CD4-positive, alpha-beta memory T cell (primary cell): ENCODE measurements around the gene CNTN1. TPM values are rescaled to one million over a fixed set of nuclear protein-coding genes. Genes with fewer than 3 reads are reported as not detected.

Source experiments
- CTCF ChIA-PET: fragments of 350-600 bp; sonication (Branson Sonifier 250); formaldehyde crosslinking; loops from one replicate; lab custom pipeline; 2021; ENCODE audit warnings: inconsistent platforms; ENCODE audit not compliant: partially characterized antibody; lab: Charles Lee
- POLR2A ChIA-PET: fragments of 350-600 bp; sonication (Branson Sonifier 250); formaldehyde crosslinking; loops from one replicate; lab custom pipeline; 2021; ENCODE audit not compliant: partially characterized antibody; lab: Charles Lee
- DNase-seq, 5 donors: peaks; one replicate each; pipeline versions ENCODE4 v3.0.0 to v3.0.0-alpha.2; 2020 to 2022; ENCODE audit warnings: mixed read lengths in 1 of 5
- H3K27ac ChIP-seq: one replicate; pipeline ENCODE4 v1.7.0; 2013; ENCODE audit warnings: low read depth, low read length
- H3K27me3 ChIP-seq: 2 replicates; pipeline ENCODE4 v1.7.0; 2013; ENCODE audit warnings: mild to moderate bottlenecking, low read length, moderate library complexity; ENCODE audit not compliant: insufficient read depth
- H3K36me3 ChIP-seq: 2 replicates; pipeline ENCODE4 v1.7.0; 2013; ENCODE audit warnings: mild to moderate bottlenecking, low read length, moderate library complexity; ENCODE audit not compliant: insufficient read depth
- H3K4me1 ChIP-seq: 2 replicates; pipeline ENCODE4 v1.7.0; 2013; ENCODE audit warnings: mild to moderate bottlenecking, low read length, moderate library complexity; ENCODE audit not compliant: insufficient read depth
- H3K4me3 ChIP-seq, 2 donors: one replicate each; pipeline ENCODE4 v1.7.0; 2013; ENCODE audit warnings: low read length in 2 of 2, mild to moderate bottlenecking in 1 of 2
- H3K9me3 ChIP-seq, 2 donors: one replicate each; pipeline ENCODE4 v1.7.0; 2013; ENCODE audit warnings: low read length in 2 of 2, control low read depth in 1 of 2; ENCODE audit not compliant: control insufficient read depth in 1 of 2
- H3K27ac Mint-ChIP-seq, 7 donors: one replicate each; pipeline ENCODE4 v1.8.0; 2020 to 2021; ENCODE audit warnings: mixed read lengths in 7 of 7, mild to moderate bottlenecking in 6 of 7, inconsistent platforms in 3 of 7, moderate library complexity in 3 of 7
- H3K27me3 Mint-ChIP-seq, 2 donors: one replicate each; pipeline ENCODE4 v1.8.0; 2020 to 2021; ENCODE audit warnings: mixed read lengths in 2 of 2
- H3K36me3 Mint-ChIP-seq, 2 donors: one replicate each; pipeline ENCODE4 v1.8.0; 2020 to 2021; ENCODE audit warnings: mixed read lengths in 2 of 2, inconsistent platforms in 1 of 2, mild to moderate bottlenecking in 1 of 2
- H3K4me1 Mint-ChIP-seq, 4 donors: one replicate each; pipeline ENCODE4 v1.8.0; 2020 to 2021; ENCODE audit warnings: mixed read lengths in 4 of 4, mild to moderate bottlenecking in 1 of 4
- H3K4me3 Mint-ChIP-seq, 8 donors: one replicate each; pipeline ENCODE4 v1.8.0; 2020 to 2021; ENCODE audit warnings: mixed read lengths in 8 of 8, mild to moderate bottlenecking in 7 of 8, moderate library complexity in 6 of 8, inconsistent platforms in 3 of 8
- H3K9me3 Mint-ChIP-seq, 8 donors: one replicate each; pipeline ENCODE4 v1.8.0; 2020 to 2021; ENCODE audit warnings: mixed read lengths in 8 of 8, mild to moderate bottlenecking in 5 of 8, inconsistent platforms in 3 of 8, moderate library complexity in 1 of 8
- intact Hi-C: fragments of 100-400 bp; cut with micrococcal nuclease; formaldehyde crosslinking; loops from one replicate; pipeline ENCODE4 v1.15.1; 2023
- polyA plus RNA-seq, 2 donors: library from polyadenylated mRNA; unstranded; fragments of 300-500 nt; fragmentation: Illumina TruSeq; gene quantifications; one replicate each; pipeline ENCODE4 v1.2.3, GENCODE V29; 2021
- total RNA-seq, 2 experiments: library from RNA; stranded (reverse); gene quantifications; one replicate each; pipeline ENCODE4 v1.2.3, GENCODE V29; 2021

CNTN1 gene
- total and polyA plus RNA-seq, 4 experiments from 2014 or later, result not detected

- DNase-seq, result no peak
- H3K27ac Mint-ChIP-seq, result no peak overlapping the region
- Histone ChIP-seq H3K27me3 (no peaks in the 10 kb centered on the region), H3K4me1 (no peaks in the 10 kb centered on the region), H3K9me3 (no peaks in the 10 kb centered on the region), H3K36me3 (no peaks in the 10 kb centered on the region), H3K4me3 (no peak overlapping the region), H3K27ac (no peak overlapping the region)
- no peaks in the 10 kb centered on the region for H3K4me1 Mint-ChIP-seq
- H3K36me3 Mint-ChIP-seq, result no peaks in the 10 kb centered on the region
- no peaks in the 10 kb centered on the region for H3K27me3 Mint-ChIP-seq
- ChIA-PET CTCF (no interaction called here), POLR2A (no interaction called here)
- peaks cover 0 to 6% (median 0%) of the 10 kb centered on the region in 8 donors for H3K9me3 Mint-ChIP-seq
- intact Hi-C loops, result no loop called here
- H3K4me3 Mint-ChIP-seq, result no peak overlapping the region
These were observed 197.1 kb downstream of the CNTN1 start for GRCh38 chr12:40889329-40889728.

GRCh38 chr12:40892528-40892927 is 200.3 kb downstream of the CNTN1 start:
- H3K4me3 ChIP-seq, result no peak overlapping the region
- H3K36me3 ChIP-seq, result no peaks in the 10 kb centered on the region
- Mint-ChIP-seq H3K27ac (no peak overlapping the region), H3K27me3 (no peaks in the 10 kb centered on the region), H3K4me1 (no peaks in the 10 kb centered on the region), H3K9me3 (peaks cover 0 to 2% (median 0%) of the 10 kb centered on the region in 8 donors), H3K4me3 (no peak overlapping the region), H3K36me3 (no peaks in the 10 kb centered on the region)
- H3K9me3 ChIP-seq, result no peaks in the 10 kb centered on the region
- no peaks in the 10 kb centered on the region for H3K4me1 ChIP-seq
- no peak overlapping the region for H3K27ac ChIP-seq
- CTCF ChIA-PET, result no interaction called here
- no peaks in the 10 kb centered on the region for H3K27me3 ChIP-seq
- POLR2A ChIA-PET, result no interaction called here
- intact Hi-C loops, result no loop called here
- DNase-seq, result no peak

- Mint-ChIP-seq H3K4me3 (no peak overlapping the region), H3K27ac (no peak overlapping the region), H3K9me3 (no peaks in the 10 kb centered on the region), H3K36me3 (no peaks in the 10 kb centered on the region), H3K27me3 (no peaks in the 10 kb centered on the region), H3K4me1 (no peaks in the 10 kb centered on the region)
- Histone ChIP-seq H3K27ac (no peak overlapping the region), H3K4me3 (no peak overlapping the region), H3K4me1 (no peaks in the 10 kb centered on the region), H3K9me3 (no peaks in the 10 kb centered on the region), H3K27me3 (no peaks in the 10 kb centered on the region), H3K36me3 (no peaks in the 10 kb centered on the region)
- ChIA-PET CTCF (no interaction called here), POLR2A (no interaction called here)
- intact Hi-C loops, result no loop called here
- no peak for DNase-seq
These were observed 206.3 kb downstream of the CNTN1 start for GRCh38 chr12:40898505-40898904.

GRCh38 chr12:40903040-40903439 is 210.8 kb downstream of the CNTN1 start:
- intact Hi-C loops, result no loop called here
- ChIA-PET POLR2A (no interaction called here), CTCF (no interaction called here)
- Histone ChIP-seq H3K9me3 (no peaks in the 10 kb centered on the region), H3K27ac (no peak overlapping the region), H3K36me3 (no peaks in the 10 kb centered on the region), H3K27me3 (no peaks in the 10 kb centered on the region), H3K4me3 (no peak overlapping the region), H3K4me1 (no peaks in the 10 kb centered on the region)
- H3K4me1 Mint-ChIP-seq, result no peaks in the 10 kb centered on the region
- no peaks in the 10 kb centered on the region for H3K9me3 Mint-ChIP-seq
- DNase-seq, result no peak
- no peaks in the 10 kb centered on the region for H3K27me3 Mint-ChIP-seq
- no peaks in the 10 kb centered on the region for H3K36me3 Mint-ChIP-seq
- no peak overlapping the region for H3K4me3 Mint-ChIP-seq
- H3K27ac Mint-ChIP-seq, result no peak overlapping the region

- POLR2A ChIA-PET, result no interaction called here
- no peak for DNase-seq
- no peak overlapping the region for H3K27ac ChIP-seq
- no peaks in the 10 kb centered on the region for H3K9me3 ChIP-seq
- H3K27me3 Mint-ChIP-seq, result no peaks in the 10 kb centered on the region
- no peaks in the 10 kb centered on the region for H3K27me3 ChIP-seq
- H3K36me3 ChIP-seq, result no peaks in the 10 kb centered on the region
- no peaks in the 10 kb centered on the region for H3K4me1 ChIP-seq
- H3K4me1 Mint-ChIP-seq, result no peaks in the 10 kb centered on the region
- no peak overlapping the region for H3K4me3 Mint-ChIP-seq
- intact Hi-C loops, result no loop called here
- CTCF ChIA-PET, result no interaction called here
- no peak overlapping the region for H3K27ac Mint-ChIP-seq
- no peak overlapping the region for H3K4me3 ChIP-seq
- H3K36me3 Mint-ChIP-seq, result no peaks in the 10 kb centered on the region
- H3K9me3 Mint-ChIP-seq, result no peaks in the 10 kb centered on the region
These were observed 214.9 kb downstream of the CNTN1 start for GRCh38 chr12:40907115-40907527.

GRCh38 chr12:40911676-40912075 is 219.4 kb downstream of the CNTN1 start:
- DNase-seq, result no peak
- ChIA-PET CTCF (no interaction called here), POLR2A (no interaction called here)
- Histone ChIP-seq H3K9me3 (no peaks in the 10 kb centered on the region), H3K27me3 (no peaks in the 10 kb centered on the region), H3K27ac (no peak overlapping the region), H3K36me3 (no peaks in the 10 kb centered on the region), H3K4me1 (no peaks in the 10 kb centered on the region), H3K4me3 (no peak overlapping the region)
- no peaks in the 10 kb centered on the region for H3K9me3 Mint-ChIP-seq
- H3K27me3 Mint-ChIP-seq, result no peaks in the 10 kb centered on the region
- intact Hi-C loops, result no loop called here
- no peaks in the 10 kb centered on the region for H3K36me3 Mint-ChIP-seq
- H3K27ac Mint-ChIP-seq, result no peak overlapping the region
- H3K4me1 Mint-ChIP-seq, result no peaks in the 10 kb centered on the region
- H3K4me3 Mint-ChIP-seq, result no peak overlapping the region

GRCh38 chr12:40915172-40915571 is 222.9 kb downstream of the CNTN1 start:
- H3K27me3 Mint-ChIP-seq, result no peaks in the 10 kb centered on the region
- intact Hi-C loops, result no loop called here

GRCh38 chr12:40917561-40917960 is 225.3 kb downstream of the CNTN1 start:
- H3K4me3 Mint-ChIP-seq, result no peak overlapping the region
- no peak overlapping the region for H3K27ac ChIP-seq
- H3K27me3 Mint-ChIP-seq, result no peaks in the 10 kb centered on the region
- no peak overlapping the region for H3K4me3 ChIP-seq
- intact Hi-C loops, result no loop called here
- no peaks in the 10 kb centered on the region for H3K9me3 Mint-ChIP-seq
- H3K9me3 ChIP-seq, result no peaks in the 10 kb centered on the region
- H3K36me3 Mint-ChIP-seq, result no peaks in the 10 kb centered on the region
- no peaks in the 10 kb centered on the region for H3K36me3 ChIP-seq
- peaks cover 0 to 3% (median 0%) of the 10 kb centered on the region in 4 donors for H3K4me1 Mint-ChIP-seq
- POLR2A ChIA-PET, result no interaction called here
- peaks cover 4% of the 10 kb centered on the region for H3K27me3 ChIP-seq
- no peak for DNase-seq
- H3K4me1 ChIP-seq, result no peaks in the 10 kb centered on the region
- H3K27ac Mint-ChIP-seq, result no peak overlapping the region
- CTCF ChIA-PET, result no interaction called here

More at GRCh38 chr12:40915172-40915571, 222.9 kb downstream of the CNTN1 start:
- no peaks in the 10 kb centered on the region for H3K9me3 ChIP-seq
- ChIA-PET POLR2A (no interaction called here), CTCF (no interaction called here)
- no peaks in the 10 kb centered on the region for H3K4me1 ChIP-seq
- Mint-ChIP-seq H3K27ac (no peak overlapping the region), H3K4me1 (peaks cover 0 to 3% (median 0%) of the 10 kb centered on the region in 4 donors), H3K36me3 (no peaks in the 10 kb centered on the region), H3K4me3 (no peak overlapping the region), H3K9me3 (no peaks in the 10 kb centered on the region)
- H3K27me3 ChIP-seq, result no peaks in the 10 kb centered on the region
- no peak overlapping the region for H3K4me3 ChIP-seq
- H3K36me3 ChIP-seq, result no peaks in the 10 kb centered on the region
- no peak overlapping the region for H3K27ac ChIP-seq
- no peak for DNase-seq
